ENCODE measurements around the gene MYL9.
"Not testable (repeated sequence)": the region's sequence is repeated elsewhere in the genome, so short reads cannot be mapped to it uniquely, and the experiment has no call there.

GRCh38 chr20:36522412-36522811 lies 18.9 kb upstream of the MYL9 start:
- not testable (repeated sequence) for TF ChIP-seq CTCF (conservative IDR thresholded peaks at IDR 0.05; ENCODE audit: low read length); EZH2phosphoT487 (IDR thresholded peaks at IDR 0.05; ENCODE audit: borderline replicate concordance)

Data from Loucy (cell line).